Measurements from ENCODE around the gene BEX4.

Gene BEX4

DNA sequence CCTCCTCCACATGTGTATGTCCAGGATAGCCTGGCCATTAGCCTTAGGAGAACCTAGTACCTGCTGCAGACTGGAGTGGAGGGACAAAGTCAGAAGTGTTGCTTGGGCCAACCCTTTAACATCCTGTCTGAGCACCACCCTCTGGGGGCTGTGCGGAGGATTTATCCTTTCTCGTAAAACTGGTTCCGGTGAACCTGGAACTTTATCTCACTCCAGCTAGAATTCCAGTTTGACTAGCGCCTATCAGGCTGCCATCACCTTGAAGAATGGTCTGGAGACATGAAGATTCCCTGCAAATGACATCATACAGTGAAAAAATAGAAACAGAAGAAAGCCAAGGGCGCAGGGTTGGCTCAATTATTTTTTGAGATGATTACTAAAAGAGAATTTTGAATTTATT lies 36.1 kb downstream of the BEX4 start:
- Histone ChIP-seq H3K27me3 (ENCODE audit: insufficient read depth, low read length, poor library complexity, severe bottlenecking) (no peaks in the 10 kb centered on the region), H2AFZ (ENCODE audit: low read length) (no peak overlapping the region), H3K4me2 (ENCODE audit: low read depth, low read length, poor library complexity, severe bottlenecking) (no peak overlapping the region), H3F3A (ENCODE audit: low read depth) (no peaks in the 10 kb centered on the region), H3K36me3 (ENCODE audit: insufficient read depth, low read length) (no peaks in the 10 kb centered on the region), H3K9ac (ENCODE audit: low read depth, low read length, poor library complexity, severe bottlenecking) (no peak overlapping the region), H3K79me2 (ENCODE audit: insufficient read depth, low read length) (peaks cover 37% of the 10 kb centered on the region), H3K4me1 (ENCODE audit: insufficient read depth, low read length, poor library complexity, severe bottlenecking) (peaks cover 13% of the 10 kb centered on the region), H3K9me2 (replicated peaks; ENCODE audit: low read depth, low read length) (no peaks in the 10 kb centered on the region), H3K9me3 (ENCODE audit: insufficient read depth, low read depth, low read length) (no peaks in the 10 kb centered on the region), H3K4me3 (ENCODE audit: low read length, poor library complexity, severe bottlenecking) (no peak overlapping the region), H4K20me1 (ENCODE audit: insufficient read depth, low read length, poor library complexity, severe bottlenecking) (peaks cover 16% of the 10 kb centered on the region)
- TF ChIP-seq EZH2phosphoT487 (IDR thresholded peaks at IDR 0.05; ENCODE audit: borderline replicate concordance), result no peak
- TF ChIP-seq, protein P1, sequence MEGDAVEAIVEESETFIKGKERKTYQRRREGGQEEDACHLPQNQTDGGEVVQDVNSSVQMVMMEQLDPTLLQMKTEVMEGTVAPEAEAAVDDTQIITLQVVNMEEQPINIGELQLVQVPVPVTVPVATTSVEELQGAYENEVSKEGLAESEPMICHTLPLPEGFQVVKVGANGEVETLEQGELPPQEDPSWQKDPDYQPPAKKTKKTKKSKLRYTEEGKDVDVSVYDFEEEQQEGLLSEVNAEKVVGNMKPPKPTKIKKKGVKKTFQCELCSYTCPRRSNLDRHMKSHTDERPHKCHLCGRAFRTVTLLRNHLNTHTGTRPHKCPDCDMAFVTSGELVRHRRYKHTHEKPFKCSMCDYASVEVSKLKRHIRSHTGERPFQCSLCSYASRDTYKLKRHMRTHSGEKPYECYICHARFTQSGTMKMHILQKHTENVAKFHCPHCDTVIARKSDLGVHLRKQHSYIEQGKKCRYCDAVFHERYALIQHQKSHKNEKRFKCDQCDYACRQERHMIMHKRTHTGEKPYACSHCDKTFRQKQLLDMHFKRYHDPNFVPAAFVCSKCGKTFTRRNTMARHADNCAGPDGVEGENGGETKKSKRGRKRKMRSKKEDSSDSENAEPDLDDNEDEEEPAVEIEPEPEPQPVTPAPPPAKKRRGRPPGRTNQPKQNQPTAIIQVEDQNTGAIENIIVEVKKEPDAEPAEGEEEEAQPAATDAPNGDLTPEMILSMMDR (conservative IDR thresholded peaks at IDR 0.05; ENCODE audit: low read length), result no peak

DNA sequence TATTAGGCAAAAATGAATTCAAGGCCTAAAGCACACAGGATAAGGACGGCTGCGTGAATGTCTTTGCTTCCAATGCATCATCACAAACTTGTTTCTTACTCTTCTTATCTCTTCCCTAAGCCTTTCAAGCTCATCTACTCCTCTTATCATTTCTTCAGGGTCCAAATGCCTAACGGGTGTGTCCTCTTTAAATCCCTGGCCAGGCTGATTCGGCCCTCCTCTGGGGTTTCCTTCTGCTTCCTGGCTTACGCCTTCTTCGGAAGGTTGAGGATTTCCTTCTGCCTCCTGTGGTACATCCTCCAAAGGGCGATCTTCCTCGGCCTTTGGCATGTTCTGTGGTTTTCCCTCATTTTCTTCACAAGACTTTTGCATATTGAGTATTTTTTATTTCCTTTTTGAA lies 38.7 kb downstream of the BEX4 start:
- peaks cover 16% of the 10 kb centered on the region for H4K20me1 ChIP-seq (ENCODE audit: insufficient read depth, low read length, poor library complexity, severe bottlenecking)
- peaks cover 37% of the 10 kb centered on the region for H3K79me2 ChIP-seq (ENCODE audit: insufficient read depth, low read length)
- no peaks in the 10 kb centered on the region for H3K27me3 ChIP-seq (ENCODE audit: insufficient read depth, low read length, poor library complexity, severe bottlenecking)
- H2AFZ ChIP-seq (ENCODE audit: low read length), result no peak overlapping the region
- no peaks in the 10 kb centered on the region for H3K9me3 ChIP-seq (ENCODE audit: insufficient read depth, low read depth, low read length)
- H3K36me3 ChIP-seq (ENCODE audit: insufficient read depth, low read length), result no peaks in the 10 kb centered on the region
- peak overlapping the region; percentile 98 for H3K9ac ChIP-seq (ENCODE audit: low read depth, low read length, poor library complexity, severe bottlenecking)
- TF ChIP-seq EZH2phosphoT487 (IDR thresholded peaks at IDR 0.05; ENCODE audit: borderline replicate concordance), result no peak
- TF ChIP-seq, protein P1 (conservative IDR thresholded peaks at IDR 0.05; ENCODE audit: low read length), result no peak
- H3F3A ChIP-seq (ENCODE audit: low read depth), result no peaks in the 10 kb centered on the region
- peaks cover 14% of the 10 kb centered on the region for H3K4me1 ChIP-seq (ENCODE audit: insufficient read depth, low read length, poor library complexity, severe bottlenecking)
- no peaks in the 10 kb centered on the region for H3K9me2 ChIP-seq (replicated peaks; ENCODE audit: low read depth, low read length)
- peak overlapping the region; percentile 93 for H3K4me2 ChIP-seq (ENCODE audit: low read depth, low read length, poor library complexity, severe bottlenecking)
- H3K4me3 ChIP-seq (ENCODE audit: low read length, poor library complexity, severe bottlenecking), result peak overlapping the region; percentile 97

DNA sequence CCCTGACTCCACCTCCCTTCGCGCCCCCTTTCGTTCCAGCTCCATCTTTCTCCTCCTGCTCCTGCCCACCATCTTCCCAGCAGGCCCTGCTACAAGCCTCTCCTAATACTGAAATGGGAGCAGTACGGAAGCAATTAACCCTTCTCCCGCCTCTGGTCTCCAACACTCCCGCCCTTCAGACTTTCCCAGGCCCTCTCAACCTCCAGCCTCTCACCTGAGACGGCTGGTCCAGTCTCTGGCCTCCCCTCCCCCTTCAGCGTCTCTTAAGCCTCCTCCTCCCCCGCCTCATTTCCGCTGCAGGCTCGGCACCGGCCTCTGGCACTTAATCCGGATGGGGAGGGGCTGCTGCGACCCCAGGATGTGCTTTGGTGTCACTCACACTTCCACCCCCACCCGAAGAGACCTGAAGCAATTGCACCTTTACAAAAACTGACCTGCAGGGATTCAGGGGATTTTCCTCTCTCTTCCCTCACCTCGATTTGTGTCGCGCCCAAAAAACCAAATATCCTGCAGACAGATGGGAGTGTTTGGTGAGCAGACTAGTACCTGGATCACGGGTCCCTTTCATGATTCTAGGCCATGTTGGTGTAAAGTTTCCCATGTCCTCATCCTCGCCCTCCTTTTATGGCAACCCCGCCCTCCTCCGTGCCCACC lies 39.4 kb downstream of the BEX4 start:
- peaks cover 37% of the 10 kb centered on the region for H3K79me2 ChIP-seq (ENCODE audit: insufficient read depth, low read length)
- peaks cover 14% of the 10 kb centered on the region for H3K4me1 ChIP-seq (ENCODE audit: insufficient read depth, low read length, poor library complexity, severe bottlenecking)
- no peaks in the 10 kb centered on the region for H3K9me3 ChIP-seq (ENCODE audit: insufficient read depth, low read depth, low read length)
- H3K9me2 ChIP-seq (replicated peaks; ENCODE audit: low read depth, low read length), result no peaks in the 10 kb centered on the region
- peak overlapping the region; percentile 98 for H3K9ac ChIP-seq (ENCODE audit: low read depth, low read length, poor library complexity, severe bottlenecking)
- no peaks in the 10 kb centered on the region for H3F3A ChIP-seq (ENCODE audit: low read depth)
- no peak for TF ChIP-seq EZH2phosphoT487 (IDR thresholded peaks at IDR 0.05; ENCODE audit: borderline replicate concordance)
- TF ChIP-seq, protein P1 (conservative IDR thresholded peaks at IDR 0.05; ENCODE audit: low read length), result no peak
- H3K27me3 ChIP-seq (ENCODE audit: insufficient read depth, low read length, poor library complexity, severe bottlenecking), result no peaks in the 10 kb centered on the region
- H3K4me3 ChIP-seq (ENCODE audit: low read length, poor library complexity, severe bottlenecking), result peak overlapping the region; percentile 97
- H4K20me1 ChIP-seq (ENCODE audit: insufficient read depth, low read length, poor library complexity, severe bottlenecking), result peaks cover 16% of the 10 kb centered on the region
- peak overlapping the region; percentile 96 for H2AFZ ChIP-seq (ENCODE audit: low read length)
- peak overlapping the region; percentile 93 for H3K4me2 ChIP-seq (ENCODE audit: low read depth, low read length, poor library complexity, severe bottlenecking)
- no peaks in the 10 kb centered on the region for H3K36me3 ChIP-seq (ENCODE audit: insufficient read depth, low read length)
